K562 (cell line): ENCODE data around the gene AMBRA1. TPM values are rescaled to one million over a fixed set of nuclear protein-coding genes. Genes with fewer than 3 reads are reported as not detected.

Experiments
- CXXC5 ChIP-seq: fragments of 250-450 bp; sonication (Bioruptor Pico); IDR thresholded peaks from 2 replicates; pipeline ENCODE4 v1.8.0; 2022; ENCODE audit warnings: inconsistent platforms, mild to moderate bottlenecking, moderate library complexity
- GABPB2 ChIP-seq: fragments of 250-450 bp; sonication (Bioruptor Pico); conservative IDR thresholded peaks from 2 replicates; pipeline ENCODE4 v1.5.1; 2021; ENCODE audit warnings: mild to moderate bottlenecking
- MCM3 ChIP-seq: fragments of 450-650 bp; IDR thresholded peaks from 2 replicates; pipeline ENCODE4 v1.6.1; 2016
- MECOM ChIP-seq: fragments of 250-450 bp; sonication (Bioruptor Pico); IDR thresholded peaks from 2 replicates; pipeline ENCODE4 v1.8.0; 2022; ENCODE audit warnings: inconsistent platforms
- PYGO2 ChIP-seq: fragments of 450-650 bp; IDR thresholded peaks from 2 replicates; pipeline ENCODE4 v1.6.1; 2016; ENCODE audit warnings: mild to moderate bottlenecking, missing genetic modification characterization, moderate library complexity, missing compliant biosample characterization
- RBM14 ChIP-seq: fragments of 200-400 bp; formaldehyde crosslinking; IDR thresholded peaks from 2 replicates; pipeline ENCODE4 v1.6.1; 2018; ENCODE audit warnings: low read depth, mild to moderate bottlenecking, low read length, moderate library complexity, borderline replicate concordance; ENCODE audit not compliant: insufficient read depth
- SAP30 ChIP-seq: fragments of 200-600 bp; sonication (generic); IDR thresholded peaks from 2 replicates; pipeline ENCODE4 v1.6.1; 2012; ENCODE audit warnings: borderline replicate concordance, low read depth, mild to moderate bottlenecking, moderate library complexity, low read length, control low read depth, inconsistent platforms; ENCODE audit not compliant: insufficient read depth, poor library complexity, severe bottlenecking
- STAT5B ChIP-seq: fragments of 250-450 bp; sonication (Bioruptor Pico); IDR thresholded peaks from 2 replicates; pipeline ENCODE4 v1.8.0; 2021; ENCODE audit warnings: mild to moderate bottlenecking, inconsistent platforms
- TOE1 ChIP-seq, 2 experiments: fragments of 450-650 bp in 1 of 2; sonication (generic) in 1 of 2; formaldehyde crosslinking in 1 of 2; IDR thresholded peaks; 2 replicates each; pipeline versions ENCODE4 v1.7.1 to v1.8.0; 2016 to 2022; ENCODE audit warnings: borderline replicate concordance in 2 of 2, mild to moderate bottlenecking in 2 of 2, antibody characterized with exemption in 1 of 2, inconsistent platforms in 1 of 2, low read depth in 1 of 2, missing genetic modification reagents in 1 of 2, moderate library complexity in 1 of 2
- ZNF212 ChIP-seq: fragments of 450-650 bp; formaldehyde crosslinking; IDR thresholded peaks from 2 replicates; pipeline ENCODE4 v1.4.0; 2020; ENCODE audit warnings: mild to moderate bottlenecking
- ZNF224 ChIP-seq: sonication (generic); formaldehyde crosslinking; IDR thresholded peaks from 2 replicates; pipeline ENCODE4 v1.8.0; 2022; ENCODE audit warnings: mild to moderate bottlenecking, missing genetic modification reagents
- ZNF41 ChIP-seq: fragments of 250-450 bp; sonication (Bioruptor Pico); conservative IDR thresholded peaks from 2 replicates; pipeline ENCODE4 v1.4.0; 2020; ENCODE audit warnings: mild to moderate bottlenecking
- ZNF57 ChIP-seq: fragments of 450-650 bp; formaldehyde crosslinking; IDR thresholded peaks from 2 replicates; pipeline ENCODE4 v1.4.0; 2020; ENCODE audit warnings: mild to moderate bottlenecking, moderate library complexity
- polyA plus RNA-seq, 8 experiments: library from polyadenylated mRNA; depleted of rRNA in 4 of 8; stranded (reverse) in 5 of 8; unstranded in 3 of 8; fragments of >200 nt; fragmentation: Nextera tagmentation in 2 of 8; fragmentation: Illumina TruSeq in 1 of 8; extraction: Ambion mirVana in 2 of 8; extraction: Trizol in 1 of 8; gene quantifications; 2 replicates each; pipeline versions ENCODE4 v1.2.1 to v1.2.3, GENCODE V29; 2011 to 2014; ENCODE audit warnings: inconsistent platforms in 1 of 8, missing spikeins in 1 of 8
- total RNA-seq, 7 experiments: library from RNA; depleted of rRNA in 6 of 7; stranded (reverse); fragments of >200 nt in 6 of 7; fragmentation: Illumina TruSeq in 2 of 7; extraction: Trizol in 2 of 7; gene quantifications; 2 replicates each; pipeline versions ENCODE4 v1.2.1 to v1.2.3, GENCODE V29; 2011 to 2021; ENCODE audit warnings: low replicate concordance in 1 of 7
- TF ChIP-seq, protein P1 (sequence below): fragments of 200-800 bp; sonication (Bioruptor generic); IDR thresholded peaks from 2 replicates; pipeline ENCODE4 v1.6.1; 2016; ENCODE audit warnings: missing genetic modification characterization, missing compliant biosample characterization
- TF ChIP-seq, protein P2 (sequence below): sonication (generic); formaldehyde crosslinking; IDR thresholded peaks from 2 replicates; pipeline ENCODE4 v1.8.0; 2023; ENCODE audit warnings: mild to moderate bottlenecking, missing genetic modification reagents
- TF ChIP-seq, protein P3 (sequence below): fragments of 250-450 bp; sonication (Bioruptor Pico); IDR thresholded peaks from 2 replicates; pipeline ENCODE4 v1.8.0; 2022; ENCODE audit warnings: moderate library complexity, mild to moderate bottlenecking, inconsistent platforms
- TF ChIP-seq, protein P4 (sequence below), 2 experiments: IDR thresholded peaks; 2 replicates each; pipeline ENCODE4 v1.6.1; 2011; ENCODE audit warnings: borderline replicate concordance in 1 of 2, control low read depth in 1 of 2, low read depth in 1 of 2, low read length in 1 of 2, mild to moderate bottlenecking in 1 of 2, mixed read lengths in 1 of 2, moderate library complexity in 1 of 2; ENCODE audit not compliant: insufficient read depth in 1 of 2, insufficient read length in 1 of 2, poor library complexity in 1 of 2, severe bottlenecking in 1 of 2; ENCODE audit errors: extremely low read depth in 1 of 2

Gene AMBRA1
- total and polyA plus RNA-seq, 9 of the 15 experiments (the other 6 are each of a cell fraction or from before 2014, with no cell fraction given) = 0.15 to 24.5 (median 13.0) TPM

DNA sequence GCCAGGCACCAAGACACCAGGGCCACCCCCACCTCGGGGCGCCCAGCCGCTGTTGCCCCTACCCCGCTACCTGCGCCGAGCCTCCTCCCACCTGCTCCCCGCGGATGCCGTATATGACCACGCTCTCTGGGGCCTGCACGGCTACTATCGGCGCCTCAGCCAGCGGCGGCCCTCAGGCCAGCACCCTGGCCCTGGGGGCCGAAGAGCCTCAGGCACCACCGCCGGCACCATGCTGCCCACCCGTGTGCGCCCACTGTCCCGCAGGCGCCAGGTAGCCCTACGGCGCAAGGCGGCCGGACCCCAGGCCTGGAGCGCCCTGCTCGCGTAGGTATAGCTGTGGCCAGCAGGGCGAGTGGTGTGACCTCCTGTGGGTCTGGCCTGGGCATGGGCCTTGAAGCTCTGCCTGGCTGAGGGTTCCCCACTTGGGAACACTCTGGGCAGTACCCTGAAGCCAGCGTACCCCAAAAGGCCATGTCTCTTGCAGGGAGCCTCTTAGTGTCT is 227.1 kb downstream of the AMBRA1 start (continued):
- TF ChIP-seq, protein P1, sequence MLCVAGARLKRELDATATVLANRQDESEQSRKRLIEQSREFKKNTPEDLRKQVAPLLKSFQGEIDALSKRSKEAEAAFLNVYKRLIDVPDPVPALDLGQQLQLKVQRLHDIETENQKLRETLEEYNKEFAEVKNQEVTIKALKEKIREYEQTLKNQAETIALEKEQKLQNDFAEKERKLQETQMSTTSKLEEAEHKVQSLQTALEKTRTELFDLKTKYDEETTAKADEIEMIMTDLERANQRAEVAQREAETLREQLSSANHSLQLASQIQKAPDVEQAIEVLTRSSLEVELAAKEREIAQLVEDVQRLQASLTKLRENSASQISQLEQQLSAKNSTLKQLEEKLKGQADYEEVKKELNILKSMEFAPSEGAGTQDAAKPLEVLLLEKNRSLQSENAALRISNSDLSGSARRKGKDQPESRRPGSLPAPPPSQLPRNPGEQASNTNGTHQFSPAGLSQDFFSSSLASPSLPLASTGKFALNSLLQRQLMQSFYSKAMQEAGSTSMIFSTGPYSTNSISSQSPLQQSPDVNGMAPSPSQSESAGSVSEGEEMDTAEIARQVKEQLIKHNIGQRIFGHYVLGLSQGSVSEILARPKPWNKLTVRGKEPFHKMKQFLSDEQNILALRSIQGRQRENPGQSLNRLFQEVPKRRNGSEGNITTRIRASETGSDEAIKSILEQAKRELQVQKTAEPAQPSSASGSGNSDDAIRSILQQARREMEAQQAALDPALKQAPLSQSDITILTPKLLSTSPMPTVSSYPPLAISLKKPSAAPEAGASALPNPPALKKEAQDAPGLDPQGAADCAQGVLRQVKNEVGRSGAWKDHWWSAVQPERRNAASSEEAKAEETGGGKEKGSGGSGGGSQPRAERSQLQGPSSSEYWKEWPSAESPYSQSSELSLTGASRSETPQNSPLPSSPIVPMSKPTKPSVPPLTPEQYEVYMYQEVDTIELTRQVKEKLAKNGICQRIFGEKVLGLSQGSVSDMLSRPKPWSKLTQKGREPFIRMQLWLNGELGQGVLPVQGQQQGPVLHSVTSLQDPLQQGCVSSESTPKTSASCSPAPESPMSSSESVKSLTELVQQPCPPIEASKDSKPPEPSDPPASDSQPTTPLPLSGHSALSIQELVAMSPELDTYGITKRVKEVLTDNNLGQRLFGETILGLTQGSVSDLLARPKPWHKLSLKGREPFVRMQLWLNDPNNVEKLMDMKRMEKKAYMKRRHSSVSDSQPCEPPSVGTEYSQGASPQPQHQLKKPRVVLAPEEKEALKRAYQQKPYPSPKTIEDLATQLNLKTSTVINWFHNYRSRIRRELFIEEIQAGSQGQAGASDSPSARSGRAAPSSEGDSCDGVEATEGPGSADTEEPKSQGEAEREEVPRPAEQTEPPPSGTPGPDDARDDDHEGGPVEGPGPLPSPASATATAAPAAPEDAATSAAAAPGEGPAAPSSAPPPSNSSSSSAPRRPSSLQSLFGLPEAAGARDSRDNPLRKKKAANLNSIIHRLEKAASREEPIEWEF (CRISPR knock-in tag) = no peak
- TF ChIP-seq CXXC5 (CRISPR knock-in tag) (no peak), MCM3 (no peak), RBM14 (0 out of 2 replicates have a peak, but pooled peaks have one; percentile 53), TOE1 (IDR thresholded peaks at IDR 0.05; ENCODE audit: borderline replicate concordance) (no peak), TOE1 (CRISPR knock-in tag; IDR thresholded peaks at IDR 0.05; ENCODE audit: borderline replicate concordance, low read depth) (no peak), GABPB2 (CRISPR knock-in tag) (no peak), SAP30 (no peak), STAT5B (CRISPR knock-in tag) (no peak), PYGO2 (no peak), ZNF57 (CRISPR knock-in tag) (no peak), ZNF224 (CRISPR knock-in tag) (no peak), MECOM (no peak), ZNF212 (CRISPR knock-in tag) (no peak), ZNF41 (CRISPR knock-in tag) (no peak)
- TF ChIP-seq, protein P2, sequence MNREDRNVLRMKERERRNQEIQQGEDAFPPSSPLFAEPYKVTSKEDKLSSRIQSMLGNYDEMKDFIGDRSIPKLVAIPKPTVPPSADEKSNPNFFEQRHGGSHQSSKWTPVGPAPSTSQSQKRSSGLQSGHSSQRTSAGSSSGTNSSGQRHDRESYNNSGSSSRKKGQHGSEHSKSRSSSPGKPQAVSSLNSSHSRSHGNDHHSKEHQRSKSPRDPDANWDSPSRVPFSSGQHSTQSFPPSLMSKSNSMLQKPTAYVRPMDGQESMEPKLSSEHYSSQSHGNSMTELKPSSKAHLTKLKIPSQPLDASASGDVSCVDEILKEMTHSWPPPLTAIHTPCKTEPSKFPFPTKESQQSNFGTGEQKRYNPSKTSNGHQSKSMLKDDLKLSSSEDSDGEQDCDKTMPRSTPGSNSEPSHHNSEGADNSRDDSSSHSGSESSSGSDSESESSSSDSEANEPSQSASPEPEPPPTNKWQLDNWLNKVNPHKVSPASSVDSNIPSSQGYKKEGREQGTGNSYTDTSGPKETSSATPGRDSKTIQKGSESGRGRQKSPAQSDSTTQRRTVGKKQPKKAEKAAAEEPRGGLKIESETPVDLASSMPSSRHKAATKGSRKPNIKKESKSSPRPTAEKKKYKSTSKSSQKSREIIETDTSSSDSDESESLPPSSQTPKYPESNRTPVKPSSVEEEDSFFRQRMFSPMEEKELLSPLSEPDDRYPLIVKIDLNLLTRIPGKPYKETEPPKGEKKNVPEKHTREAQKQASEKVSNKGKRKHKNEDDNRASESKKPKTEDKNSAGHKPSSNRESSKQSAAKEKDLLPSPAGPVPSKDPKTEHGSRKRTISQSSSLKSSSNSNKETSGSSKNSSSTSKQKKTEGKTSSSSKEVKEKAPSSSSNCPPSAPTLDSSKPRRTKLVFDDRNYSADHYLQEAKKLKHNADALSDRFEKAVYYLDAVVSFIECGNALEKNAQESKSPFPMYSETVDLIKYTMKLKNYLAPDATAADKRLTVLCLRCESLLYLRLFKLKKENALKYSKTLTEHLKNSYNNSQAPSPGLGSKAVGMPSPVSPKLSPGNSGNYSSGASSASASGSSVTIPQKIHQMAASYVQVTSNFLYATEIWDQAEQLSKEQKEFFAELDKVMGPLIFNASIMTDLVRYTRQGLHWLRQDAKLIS (CRISPR knock-in tag) = no peak
- TF ChIP-seq, protein P3, sequence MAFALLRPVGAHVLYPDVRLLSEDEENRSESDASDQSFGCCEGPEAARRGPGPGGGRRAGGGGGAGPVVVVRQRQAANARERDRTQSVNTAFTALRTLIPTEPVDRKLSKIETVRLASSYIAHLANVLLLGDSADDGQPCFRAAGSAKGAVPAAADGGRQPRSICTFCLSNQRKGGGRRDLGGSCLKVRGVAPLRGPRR = no peak
- TF ChIP-seq, protein P4, sequence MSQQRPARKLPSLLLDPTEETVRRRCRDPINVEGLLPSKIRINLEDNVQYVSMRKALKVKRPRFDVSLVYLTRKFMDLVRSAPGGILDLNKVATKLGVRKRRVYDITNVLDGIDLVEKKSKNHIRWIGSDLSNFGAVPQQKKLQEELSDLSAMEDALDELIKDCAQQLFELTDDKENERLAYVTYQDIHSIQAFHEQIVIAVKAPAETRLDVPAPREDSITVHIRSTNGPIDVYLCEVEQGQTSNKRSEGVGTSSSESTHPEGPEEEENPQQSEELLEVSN (IDR thresholded peaks at IDR 0.05; ENCODE audit: borderline replicate concordance in 1 of 2, extremely low read depth in 1 of 2, insufficient read depth in 1 of 2, insufficient read length in 1 of 2, low read depth in 1 of 2, low read length in 1 of 2, poor library complexity in 1 of 2, severe bottlenecking in 1 of 2) = no peak
